Esophagus squamous epithelium (tissue), 4 donors: Measurements from ENCODE around the gene DHRS3.

Experiments
- CTCF ChIP-seq, 6 experiments: fragments of 450-650 bp in 4 of 6; fragments of 200-600 bp in 2 of 6; sonication (generic) in 2 of 6; IDR thresholded peaks; one replicate each; pipeline ENCODE4 v1.5.1; 2016 to 2019; ENCODE audit warnings: antibody characterized with exemption in 6 of 6, mild to moderate bottlenecking in 4 of 6, moderate library complexity in 4 of 6
- POLR2A ChIP-seq, 4 donors: fragments of 450-650 bp; IDR thresholded peaks; one replicate each; pipeline ENCODE4 v1.6.1; 2017; ENCODE audit warnings: antibody characterized with exemption in 4 of 4, mild to moderate bottlenecking in 4 of 4, moderate library complexity in 3 of 4

GRCh38 chr1:12616709-12617373 lies 1.2 kb downstream of the DHRS3 start:
- TF ChIP-seq CTCF (IDR thresholded peaks at IDR 0.05): no peak
- TF ChIP-seq POLR2A (IDR thresholded peaks at IDR 0.05): peak in 1 of 4 donors; percentile 37
